ENCODE results near the gene PSMD2. TPM values are rescaled to one million over a fixed set of nuclear protein-coding genes. Genes with fewer than 3 reads are reported as not detected.

The PSMD2 gene
- total RNA-seq, 3 donors from 2014 or later (not counting 1 experiment from before 2014, with no cell fraction given) = 218 to 237 (median 231) TPM

DNA sequence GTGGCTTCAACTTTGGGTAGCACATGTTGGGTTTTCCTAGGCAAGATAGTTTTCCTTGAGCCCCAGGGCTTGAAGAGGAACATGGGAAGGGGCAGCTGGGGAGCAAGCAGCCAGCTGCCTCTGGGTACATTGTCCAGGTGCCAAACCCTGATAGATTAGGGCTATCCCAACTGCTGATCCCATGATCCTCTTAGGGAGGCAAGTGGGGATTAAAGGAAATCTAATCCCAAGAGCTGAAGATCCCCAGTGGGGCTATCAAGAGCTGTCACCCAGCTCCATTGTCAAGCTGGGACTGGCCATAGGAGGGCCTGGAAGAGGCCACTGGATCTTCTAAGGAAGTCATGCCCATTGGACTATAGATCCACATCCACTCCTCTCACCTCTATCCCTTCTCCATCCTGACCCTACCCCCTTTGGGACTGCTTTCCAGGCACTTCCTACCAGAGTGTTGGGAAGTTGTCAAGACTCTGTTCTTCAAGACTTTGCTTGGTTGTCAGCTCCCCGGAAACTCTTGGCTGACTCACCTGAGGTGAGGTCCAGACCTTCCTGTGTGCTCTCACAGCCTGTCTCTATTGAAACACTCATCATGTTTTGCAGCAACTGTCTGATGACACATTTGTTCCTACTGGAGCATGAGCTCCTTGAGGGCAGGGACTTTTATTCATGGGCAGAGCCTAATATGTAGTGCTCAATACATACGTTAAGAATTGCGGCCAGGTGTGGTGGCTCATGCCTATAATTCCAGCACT, 43.6 kb upstream of the PSMD2 start:
- TF ChIP-seq, protein P1, sequence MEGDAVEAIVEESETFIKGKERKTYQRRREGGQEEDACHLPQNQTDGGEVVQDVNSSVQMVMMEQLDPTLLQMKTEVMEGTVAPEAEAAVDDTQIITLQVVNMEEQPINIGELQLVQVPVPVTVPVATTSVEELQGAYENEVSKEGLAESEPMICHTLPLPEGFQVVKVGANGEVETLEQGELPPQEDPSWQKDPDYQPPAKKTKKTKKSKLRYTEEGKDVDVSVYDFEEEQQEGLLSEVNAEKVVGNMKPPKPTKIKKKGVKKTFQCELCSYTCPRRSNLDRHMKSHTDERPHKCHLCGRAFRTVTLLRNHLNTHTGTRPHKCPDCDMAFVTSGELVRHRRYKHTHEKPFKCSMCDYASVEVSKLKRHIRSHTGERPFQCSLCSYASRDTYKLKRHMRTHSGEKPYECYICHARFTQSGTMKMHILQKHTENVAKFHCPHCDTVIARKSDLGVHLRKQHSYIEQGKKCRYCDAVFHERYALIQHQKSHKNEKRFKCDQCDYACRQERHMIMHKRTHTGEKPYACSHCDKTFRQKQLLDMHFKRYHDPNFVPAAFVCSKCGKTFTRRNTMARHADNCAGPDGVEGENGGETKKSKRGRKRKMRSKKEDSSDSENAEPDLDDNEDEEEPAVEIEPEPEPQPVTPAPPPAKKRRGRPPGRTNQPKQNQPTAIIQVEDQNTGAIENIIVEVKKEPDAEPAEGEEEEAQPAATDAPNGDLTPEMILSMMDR (IDR thresholded peaks at IDR 0.05) = no peak
- H3K27me3 Mint-ChIP-seq (ENCODE audit: low read depth in 2 of 2) = peaks cover 0 to 5% of the 10 kb centered on the region in 2 donors
- Histone ChIP-seq H3K27ac (ENCODE audit: low read length) (no peak overlapping the region), H3K36me3 (ENCODE audit: control insufficient read depth, insufficient read depth, low read length) (no peaks in the 10 kb centered on the region), H3K9me3 (ENCODE audit: control insufficient read depth, insufficient read depth, low read length) (no peaks in the 10 kb centered on the region), H3K27me3 (ENCODE audit: control insufficient read depth, insufficient read depth, low read length) (peaks cover 3% of the 10 kb centered on the region), H3K4me3 (ENCODE audit: low read length) (no peak overlapping the region), H3K4me1 (ENCODE audit: control insufficient read depth, insufficient read depth, low read length) (peaks cover 6% of the 10 kb centered on the region)
- peaks cover 4 to 10% of the 10 kb centered on the region in 2 donors for H3K4me1 Mint-ChIP-seq
- H3K27ac Mint-ChIP-seq = no peak overlapping the region
- intact Hi-C loops (cut with micrococcal nuclease) = no loop called here
- 96% methylated on average over 3 of the region's 3 CpGs for WGBS (ENCODE audit: insufficient coverage)
- no peak overlapping the region for H3K4me3 Mint-ChIP-seq
- ATAC-seq (no peak), DNase-seq (no peak)
- no peaks in the 10 kb centered on the region for H3K9me3 Mint-ChIP-seq
- no peaks in the 10 kb centered on the region for H3K36me3 Mint-ChIP-seq

- H3K27me3 Mint-ChIP-seq (ENCODE audit: low read depth in 2 of 2) = peaks cover 0 to 10% of the 10 kb centered on the region in 2 donors
- Histone ChIP-seq H3K4me3 (ENCODE audit: low read length) (no peak overlapping the region), H3K27me3 (ENCODE audit: control insufficient read depth, insufficient read depth, low read length) (peaks cover 3% of the 10 kb centered on the region), H3K27ac (ENCODE audit: low read length) (no peak overlapping the region), H3K36me3 (ENCODE audit: control insufficient read depth, insufficient read depth, low read length) (no peaks in the 10 kb centered on the region), H3K9me3 (ENCODE audit: control insufficient read depth, insufficient read depth, low read length) (no peaks in the 10 kb centered on the region), H3K4me1 (ENCODE audit: control insufficient read depth, insufficient read depth, low read length) (peaks cover 20% of the 10 kb centered on the region)
- H3K27ac Mint-ChIP-seq = no peak overlapping the region
- WGBS (ENCODE audit: insufficient coverage) = 96% methylated on average over 21 of the region's 23 CpGs
- peaks cover 13 to 21% of the 10 kb centered on the region in 2 donors for H3K4me1 Mint-ChIP-seq
- intact Hi-C loops (cut with micrococcal nuclease) = no loop called here
- H3K9me3 Mint-ChIP-seq = no peaks in the 10 kb centered on the region
- DNase-seq = no peak
- TF ChIP-seq, protein P1 (IDR thresholded peaks at IDR 0.05) = no peak
- H3K4me3 Mint-ChIP-seq = no peak overlapping the region
- no peak for ATAC-seq
- no peaks in the 10 kb centered on the region for H3K36me3 Mint-ChIP-seq
These were observed 41.7 kb upstream of the PSMD2 start for GRCh38 chr3:184257083-184257915.

GRCh38 chr3:184258926-184259325, 40.1 kb upstream of the PSMD2 start:
- no peak for ATAC-seq
- Histone ChIP-seq H3K27me3 (ENCODE audit: control insufficient read depth, insufficient read depth, low read length) (peaks cover 12% of the 10 kb centered on the region), H3K27ac (ENCODE audit: low read length) (no peak overlapping the region), H3K4me3 (ENCODE audit: low read length) (no peak overlapping the region), H3K4me1 (ENCODE audit: control insufficient read depth, insufficient read depth, low read length) (peaks cover 29% of the 10 kb centered on the region), H3K36me3 (ENCODE audit: control insufficient read depth, insufficient read depth, low read length) (no peaks in the 10 kb centered on the region), H3K9me3 (ENCODE audit: control insufficient read depth, insufficient read depth, low read length) (no peaks in the 10 kb centered on the region)
- peaks cover 0 to 13% of the 10 kb centered on the region in 2 donors for H3K27me3 Mint-ChIP-seq (ENCODE audit: low read depth in 2 of 2)
- intact Hi-C loops (cut with micrococcal nuclease) = no loop called here
- no peaks in the 10 kb centered on the region for H3K36me3 Mint-ChIP-seq
- H3K9me3 Mint-ChIP-seq = no peaks in the 10 kb centered on the region
- TF ChIP-seq, protein P1 (IDR thresholded peaks at IDR 0.05) = no peak
- peak overlapping the region; percentile 78 for H3K4me3 Mint-ChIP-seq
- peaks cover 18 to 28% of the 10 kb centered on the region in 2 donors for H3K4me1 Mint-ChIP-seq
- DNase-seq = no peak
- no peak overlapping the region for H3K27ac Mint-ChIP-seq
- WGBS (ENCODE audit: insufficient coverage) = 98% methylated on average over 5 of the region's 5 CpGs

Data from natural killer cell (primary cell).